K562 (cell line): ENCODE data around the gene TFCP2L1. TPM values are rescaled to one million over a fixed set of nuclear protein-coding genes. Genes with fewer than 3 reads are reported as not detected.

Experiments used
- ATAC-seq: fragments of 200-7000 bp; cut with Tn5 transposase; 3 replicates; pipeline ENCODE4 v1.9.1; 2020; ENCODE audit warnings: moderate library complexity
- BruUV-seq: library from RNA; stranded (reverse); fragments of 400-500 nt; replicated peaks from 2 replicates; lab custom pipeline; 2021; lab: Mats Ljungman, UMichigan
- CTCF ChIA-PET: fragments of 300-600 bp; formaldehyde crosslinking; extraction: SDS; loops from one replicate; lab custom pipeline; 2021; ENCODE audit warnings: low intra/inter-chr PET ratio; lab: Yijun Ruan, JAX
- POLR2A ChIA-PET: fragments of 300-600, 350-650 bp; sonication (Branson Sonifier 250); formaldehyde crosslinking; extraction: SDS; loops from one replicate; lab custom pipeline; 2021; ENCODE audit warnings: antibody characterized with exemption, inconsistent platforms; lab: Yijun Ruan, JAX
- DNase-seq, 4 experiments: peaks; one replicate each; pipeline versions ENCODE4 v3.0.0 to v3.0.0-alpha.2; 2011 to 2018; ENCODE audit warnings: low spot score in 3 of 4, mixed read lengths in 3 of 4; ENCODE audit errors: extremely low read depth in 1 of 4
- FAIRE-seq: peaks from 2 replicates; lab custom pipeline; 2011; peaks lifted over from hg19 to GRCh38; lab: Jason Lieb, UNC
- H2AFZ ChIP-seq: 2 replicates; pipeline ENCODE4 v1.6.0; 2011; ENCODE audit warnings: low read depth, low read length, control low read depth, inconsistent platforms
- H3K27ac ChIP-seq: fragments of 200-600 bp; 3 replicates; pipeline ENCODE4 v1.8.0; 2011; ENCODE audit warnings: low read depth, mild to moderate bottlenecking, control low read depth, inconsistent platforms, low read length, moderate library complexity, mixed read lengths; ENCODE audit errors: extremely low read depth
- H3K27me3 ChIP-seq, 2 experiments: fragments of 300-600 bp in 1 of 2; 2 replicates in 1 of 2; 3 replicates in 1 of 2; pipeline versions ENCODE4 v1.6.0 to v1.8.0; 2011; ENCODE audit warnings: inconsistent platforms in 2 of 2, low read length in 2 of 2, mild to moderate bottlenecking in 1 of 2, mixed read lengths in 1 of 2, moderate library complexity in 1 of 2; ENCODE audit not compliant: control insufficient read depth in 2 of 2, insufficient read depth in 2 of 2
- H3K36me3 ChIP-seq: fragments of 300-600 bp; 3 replicates; pipeline ENCODE4 v1.8.0; 2011; ENCODE audit warnings: mild to moderate bottlenecking, low read length, inconsistent platforms; ENCODE audit not compliant: control insufficient read depth, insufficient read depth
- H3K4me1 ChIP-seq, 2 experiments: fragments of 200-600 bp in 1 of 2; replicated peaks in 1 of 2; 2 replicates in 1 of 2; 3 replicates in 1 of 2; pipeline versions ENCODE4 v1.5.1 to v1.8.0; 2011; ENCODE audit warnings: inconsistent platforms in 2 of 2, low read length in 2 of 2, mild to moderate bottlenecking in 1 of 2, mixed read lengths in 1 of 2, moderate library complexity in 1 of 2; ENCODE audit not compliant: control insufficient read depth in 2 of 2, insufficient read depth in 2 of 2
- H3K4me2 ChIP-seq: 2 replicates; pipeline ENCODE4 v1.6.1; 2011; ENCODE audit warnings: low read length, control low read depth, inconsistent platforms, mixed read lengths; ENCODE audit not compliant: insufficient read depth
- H3K4me3 ChIP-seq: fragments of 200-600 bp; sonication (generic), shearing (Covaris generic); 2 replicates; pipeline ENCODE4 v1.5.1; 2016; ENCODE audit warnings: control low read depth, inconsistent platforms
- H3K79me2 ChIP-seq: fragments of 200-600 bp; 3 replicates; pipeline ENCODE4 v1.8.0; 2011; ENCODE audit warnings: low read length, inconsistent platforms; ENCODE audit not compliant: control insufficient read depth, insufficient read depth
- H3K9ac ChIP-seq, 2 experiments: 2 replicates each; pipeline versions ENCODE4 v1.6.0 to v1.6.1; 2011; ENCODE audit warnings: low read depth in 2 of 2, low read length in 2 of 2, control low read depth in 1 of 2, inconsistent platforms in 1 of 2, mild to moderate bottlenecking in 1 of 2, mixed read lengths in 1 of 2; ENCODE audit not compliant: insufficient read depth in 1 of 2
- H3K9me1 ChIP-seq: one replicate; pipeline ENCODE4 v1.6.0; 2011; ENCODE audit warnings: inconsistent platforms, mild to moderate bottlenecking, low read length, moderate library complexity; ENCODE audit not compliant: control insufficient read depth, insufficient read depth
- H3K9me3 ChIP-seq: replicated peaks from 2 replicates; pipeline ENCODE4 v1.5.1; 2011; ENCODE audit warnings: low read depth, low read length, inconsistent platforms; ENCODE audit not compliant: control insufficient read depth, insufficient read depth
- H4K20me1 ChIP-seq: replicated peaks from 2 replicates; pipeline ENCODE4 v1.6.1; 2011; ENCODE audit warnings: low read length, inconsistent platforms, mixed read lengths; ENCODE audit not compliant: control insufficient read depth, insufficient read depth
- ELF4 ChIP-seq: fragments of 450-650 bp; formaldehyde crosslinking; IDR thresholded peaks from 2 replicates; pipeline ENCODE4 v1.4.0; 2022; ENCODE audit warnings: missing genetic modification characterization
- IFI16 ChIP-seq: fragments of 250-450 bp; sonication (Bioruptor Pico); IDR thresholded peaks from 2 replicates; pipeline ENCODE4 v2.1.2; 2022; ENCODE audit warnings: mild to moderate bottlenecking, inconsistent platforms
- JUN ChIP-seq, 2 experiments: sonication (generic) in 1 of 2; formaldehyde crosslinking in 1 of 2; IDR thresholded peaks; 2 replicates each; pipeline versions ENCODE4 v1.6.1 to v1.8.0; 2012 to 2022; ENCODE audit warnings: borderline replicate concordance in 2 of 2, mild to moderate bottlenecking in 2 of 2, improper control_type of control experiment in 1 of 2, low read depth in 1 of 2, low read length in 1 of 2, missing genetic modification reagents in 1 of 2
- KDM1A ChIP-seq, 2 experiments: fragments of 450-650 bp; IDR thresholded peaks; 2 replicates each; pipeline ENCODE4 v1.6.1; 2016; ENCODE audit warnings: mild to moderate bottlenecking in 2 of 2
- MBD2 ChIP-seq: sonication (generic); IDR thresholded peaks from 2 replicates; pipeline ENCODE4 v1.6.1; 2016; ENCODE audit warnings: low read depth, borderline replicate concordance
- NFIX ChIP-seq: fragments of 250-450 bp; sonication (Bioruptor Pico); IDR thresholded peaks from 2 replicates; pipeline ENCODE4 v1.4.0; 2020; ENCODE audit warnings: low read depth, mild to moderate bottlenecking, moderate library complexity
- NFYB ChIP-seq: IDR thresholded peaks from 2 replicates; pipeline ENCODE4 v1.6.1; 2011; ENCODE audit warnings: mild to moderate bottlenecking, moderate library complexity; ENCODE audit not compliant: insufficient read length; ENCODE audit errors: extremely low read depth
- POLR3G ChIP-seq: IDR thresholded peaks from 2 replicates; pipeline ENCODE4 v1.6.1; 2011; ENCODE audit not compliant: insufficient read length, insufficient replicate concordance; ENCODE audit errors: extremely low read depth
- TGIF2 ChIP-seq: sonication (generic); formaldehyde crosslinking; IDR thresholded peaks from 2 replicates; pipeline ENCODE4 v1.8.1; 2022; ENCODE audit warnings: mild to moderate bottlenecking, missing genetic modification reagents, moderate library complexity
- WHSC1 ChIP-seq: IDR thresholded peaks from one replicate; pipeline ENCODE4 v1.6.1; 2012; ENCODE audit warnings: low read length, control low read depth, inconsistent platforms
- ZNF174 ChIP-seq: fragments of 250-450 bp; sonication (Bioruptor Pico); IDR thresholded peaks from 2 replicates; pipeline ENCODE4 v1.4.0; 2020; ENCODE audit warnings: mild to moderate bottlenecking
- ZNF3 ChIP-seq: fragments of 250-450 bp; sonication (Bioruptor Pico); IDR thresholded peaks from 2 replicates; pipeline ENCODE4 v1.5.0; 2021; ENCODE audit warnings: mild to moderate bottlenecking, moderate library complexity
- ZNF316 ChIP-seq: fragments of 450-650 bp; IDR thresholded peaks from 2 replicates; pipeline ENCODE4 v1.6.1; 2016
- ZNF324 ChIP-seq: fragments of 250-450 bp; sonication (Bioruptor Pico); IDR thresholded peaks from 2 replicates; pipeline ENCODE4 v1.4.0; 2020; ENCODE audit warnings: mild to moderate bottlenecking
- ZNF347 ChIP-seq: fragments of 450-650 bp; formaldehyde crosslinking; IDR thresholded peaks from 2 replicates; pipeline ENCODE4 v1.4.0; 2020; ENCODE audit warnings: low read depth, mild to moderate bottlenecking, moderate library complexity
- ZNF584 ChIP-seq: fragments of 200-800 bp; sonication (Bioruptor generic); IDR thresholded peaks from 2 replicates; pipeline ENCODE4 v1.6.1; 2016; ENCODE audit warnings: low read depth, mild to moderate bottlenecking, missing genetic modification characterization, missing compliant biosample characterization
- ZNF695 ChIP-seq: fragments of 450-650 bp; formaldehyde crosslinking; IDR thresholded peaks from 2 replicates; pipeline ENCODE4 v1.4.0; 2020; ENCODE audit warnings: mild to moderate bottlenecking, moderate library complexity
- WGBS: fragments of 100-300 bp; shearing (Covaris generic); methylation state at CpG from one replicate; pipeline ENCODE4 v1.1.6; 2016; ENCODE audit warnings: low coverage, mixed read lengths; ENCODE audit not compliant: insufficient coverage; ENCODE audit errors: missing lambda C conversion rate; 5-methylcytosine and 5-hydroxymethylcytosine counted together
- in situ Hi-C: fragments of 300-500 bp; cut with MboI; formaldehyde crosslinking; loops from 4 replicates; pipeline ENCODE4 v1.15.0; 2018; ENCODE audit warnings: inconsistent platforms, mixed read lengths
- intact Hi-C: fragments of 100-400 bp; cut with micrococcal nuclease; formaldehyde crosslinking; loops from 2 replicates; pipeline ENCODE4 v1.14.2; 2022
- polyA plus RNA-seq, 8 experiments: library from polyadenylated mRNA; depleted of rRNA in 4 of 8; stranded (reverse) in 5 of 8; unstranded in 3 of 8; fragments of >200 nt; fragmentation: Nextera tagmentation in 2 of 8; fragmentation: Illumina TruSeq in 1 of 8; extraction: Ambion mirVana in 2 of 8; extraction: Trizol in 1 of 8; gene quantifications; 2 replicates each; pipeline versions ENCODE4 v1.2.1 to v1.2.3, GENCODE V29; 2011 to 2014; ENCODE audit warnings: inconsistent platforms in 1 of 8, missing spikeins in 1 of 8
- total RNA-seq, 7 experiments: library from RNA; depleted of rRNA in 6 of 7; stranded (reverse); fragments of >200 nt in 6 of 7; fragmentation: Illumina TruSeq in 2 of 7; extraction: Trizol in 2 of 7; gene quantifications; 2 replicates each; pipeline versions ENCODE4 v1.2.1 to v1.2.3, GENCODE V29; 2011 to 2021; ENCODE audit warnings: low replicate concordance in 1 of 7

The TFCP2L1 gene
- total and polyA plus RNA-seq, 9 of the 15 experiments (the other 6 are each of a cell fraction or from before 2014, with no cell fraction given), result 0.08 to 1.00 (median 0.42) TPM

DNA sequence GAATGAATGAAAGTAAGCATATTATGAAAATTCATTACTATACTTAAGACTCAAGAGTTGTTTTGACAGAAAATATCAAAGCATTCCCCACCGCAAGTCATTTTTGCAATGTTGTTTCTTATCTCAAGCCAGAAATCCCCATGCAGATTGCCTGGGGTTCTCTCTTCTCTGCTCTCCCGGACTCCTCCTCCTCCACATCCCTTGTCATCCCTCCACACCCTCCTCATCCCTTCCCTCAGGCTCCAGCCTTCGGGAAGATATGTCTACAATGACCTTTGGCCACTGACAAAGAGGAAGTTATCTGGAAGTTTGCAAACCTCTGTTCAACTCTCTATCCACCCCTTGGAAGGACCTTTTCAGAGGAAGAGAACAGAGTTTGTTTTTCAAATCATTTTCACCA is 11.9 kb downstream of the TFCP2L1 start:
- intact Hi-C loops (no loop called here), in situ Hi-C loops (no loop called here)
- ChIA-PET CTCF (no interaction called here), POLR2A (no interaction called here)
- 0% methylated on average over 3 of the region's 3 CpGs for WGBS
- Histone ChIP-seq H3K4me1 (no peaks in the 10 kb centered on the region; a peak in 1 of 5 replicates), H3K27me3 (peaks cover 8 to 15% of the 10 kb centered on the region in 2 experiments; a peak in 2 of 5 replicates), H3K27ac (no peak overlapping the region), H3K9me1 (no peaks in the 10 kb centered on the region), H3K9ac (no peak overlapping the region), H2AFZ (no peak overlapping the region), H3K9me3 (no peaks in the 10 kb centered on the region), H3K79me2 (no peaks in the 10 kb centered on the region), H3K4me2 (no peak overlapping the region), H3K36me3 (no peaks in the 10 kb centered on the region), H4K20me1 (no peaks in the 10 kb centered on the region), H3K4me3 (no peak overlapping the region)
- DNase-seq (no peak), ATAC-seq (no peak), FAIRE-seq (no peak)
- TF ChIP-seq IFI16 (CRISPR knock-in tag) (no peak), JUN (IDR thresholded peaks at IDR 0.05; ENCODE audit: borderline replicate concordance, low read depth, low read length) (no peak), JUN (CRISPR knock-in tag; IDR thresholded peaks at IDR 0.05; ENCODE audit: borderline replicate concordance) (no peak), ZNF316 (no peak), TGIF2 (CRISPR knock-in tag) (no peak), NFIX (no peak), WHSC1 (no peak), POLR3G (no peak), ZNF695 (CRISPR knock-in tag) (no peak), ZNF584 (CRISPR knock-in tag) (no peak), KDM1A (IDR thresholded peaks at IDR 0.05) (no peak), ZNF347 (CRISPR knock-in tag) (no peak), MBD2 (no peak), ZNF3 (CRISPR knock-in tag) (no peak), ZNF324 (CRISPR knock-in tag) (no peak), NFYB (no peak), ELF4 (no peak), ZNF174 (CRISPR knock-in tag) (no peak)
- BruUV-seq, result no TSS peak
